Adrenal gland (tissue), 12 donors: ENCODE measurements around the gene TPRG1L. TPM values are rescaled to one million over a fixed set of nuclear protein-coding genes. Genes with fewer than 3 reads are reported as not detected.

Experiments used
- DNase-seq, 7 donors: peaks; one replicate each; pipeline ENCODE4 v3.0.0-alpha.2; 2019 to 2020
- H3K27ac ChIP-seq, 5 donors: fragments of 200-600 bp; sonication (generic) in 4 of 5; 1 replicate in 3 of 5; 2 replicates in 2 of 5; pipeline versions ENCODE4 v1.5.1 to v1.8.0; 2016 to 2020; ENCODE audit warnings: mild to moderate bottlenecking in 1 of 5
- H3K27me3 ChIP-seq: fragments of 200-600 bp; 2 replicates; pipeline ENCODE4 v1.8.0; 2021
- H3K36me3 ChIP-seq, 2 donors: fragments of 200-600 bp; replicated peaks in 1 of 2; 1 replicate in 1 of 2; 2 replicates in 1 of 2; pipeline versions ENCODE4 v1.5.1 to v1.8.0; 2018 to 2022
- H3K4me1 ChIP-seq, 2 donors: fragments of 200-600 bp; replicated peaks in 1 of 2; 1 replicate in 1 of 2; 2 replicates in 1 of 2; pipeline versions ENCODE4 v1.5.1 to v1.8.0; 2018 to 2021
- H3K4me3 ChIP-seq, 4 donors: fragments of 200-600 bp; sonication (generic) in 3 of 4; one replicate each; pipeline ENCODE4 v1.5.1; 2016 to 2018
- H3K9me3 ChIP-seq, 3 donors: fragments of 200-600 bp; sonication (generic) in 1 of 3; replicated peaks in 1 of 3; 1 replicate in 2 of 3; 2 replicates in 1 of 3; pipeline versions ENCODE4 v1.5.1 to v1.8.0; 2016 to 2021
- POLR2A ChIP-seq, 2 donors: fragments of 450-650 bp; IDR thresholded peaks; one replicate each; pipeline ENCODE4 v1.6.1; 2017; ENCODE audit warnings: antibody characterized with exemption in 2 of 2, mild to moderate bottlenecking in 2 of 2, moderate library complexity in 1 of 2
- WGBS, 4 donors: extraction: QIAGEN DNeasy Blood & Tissue Kit in 2 of 4; methylation state at CpG; one replicate each; pipeline versions ENCODE4 v1.1.5 to v1.1.7; 2013 to 2017; 5-methylcytosine and 5-hydroxymethylcytosine counted together
- intact Hi-C, 2 donors: fragments of 100-400 bp; cut with DNase I; formaldehyde crosslinking; loops; one replicate each; pipeline versions ENCODE4 v1.14.1 to v1.15.0; 2022 to 2023
- polyA plus RNA-seq, 3 donors: library from polyadenylated mRNA; stranded (reverse); fragments of 200-250 nt in 2 of 3; fragments of 350-450 nt in 1 of 3; fragmentation: Illumina TruSeq in 1 of 3; extraction: RNeasy Lipid Tissue Mini Kit (QIAGEN cat#74804) in 1 of 3; gene quantifications; one replicate each; pipeline ENCODE4 v1.2.3, GENCODE V29; 2013 to 2014
- total RNA-seq, 9 donors: library from RNA; depleted of rRNA in 4 of 9; stranded (reverse); fragments of >200 nt in 4 of 9; fragments of 120-200 nt in 1 of 9; fragmentation: NEBNext Ultra II Directional in 1 of 9; extraction: Animal tissue kit (Norgen Biotek cat#: 25700) in 1 of 9; gene quantifications; one replicate each; pipeline versions ENCODE4 v1.1.0 to v1.2.4, GENCODE V29; 2013 to 2023
- TF ChIP-seq, protein P1 (sequence below), 6 experiments: fragments of 450-650 bp in 4 of 6; fragments of 200-600 bp in 2 of 6; sonication (generic) in 1 of 6; IDR thresholded peaks; 1 replicate in 5 of 6; 2 replicates in 1 of 6; pipeline versions ENCODE4 v1.5.1 to v1.8.0; 2016 to 2021; ENCODE audit warnings: antibody characterized with exemption in 6 of 6, mild to moderate bottlenecking in 2 of 6, moderate library complexity in 1 of 6
- donor health status: healthy with polysubstance abuse.
- donor health status: Bipolar disorder and iron deficiency.
- donor health status: DM: yes; HTN: yes; CAD: no.
- donor health status: DM: no; HTN: no; CAD: no.
- donor health status: DM: no; HTN: no; CAD: no.
- donor health status: DM: yes; HTN: yes; CAD: no.

The TPRG1L gene
- total and polyA plus RNA-seq, 12 donors: 15.8 to 52.1 (median 41.4) TPM

DNA sequence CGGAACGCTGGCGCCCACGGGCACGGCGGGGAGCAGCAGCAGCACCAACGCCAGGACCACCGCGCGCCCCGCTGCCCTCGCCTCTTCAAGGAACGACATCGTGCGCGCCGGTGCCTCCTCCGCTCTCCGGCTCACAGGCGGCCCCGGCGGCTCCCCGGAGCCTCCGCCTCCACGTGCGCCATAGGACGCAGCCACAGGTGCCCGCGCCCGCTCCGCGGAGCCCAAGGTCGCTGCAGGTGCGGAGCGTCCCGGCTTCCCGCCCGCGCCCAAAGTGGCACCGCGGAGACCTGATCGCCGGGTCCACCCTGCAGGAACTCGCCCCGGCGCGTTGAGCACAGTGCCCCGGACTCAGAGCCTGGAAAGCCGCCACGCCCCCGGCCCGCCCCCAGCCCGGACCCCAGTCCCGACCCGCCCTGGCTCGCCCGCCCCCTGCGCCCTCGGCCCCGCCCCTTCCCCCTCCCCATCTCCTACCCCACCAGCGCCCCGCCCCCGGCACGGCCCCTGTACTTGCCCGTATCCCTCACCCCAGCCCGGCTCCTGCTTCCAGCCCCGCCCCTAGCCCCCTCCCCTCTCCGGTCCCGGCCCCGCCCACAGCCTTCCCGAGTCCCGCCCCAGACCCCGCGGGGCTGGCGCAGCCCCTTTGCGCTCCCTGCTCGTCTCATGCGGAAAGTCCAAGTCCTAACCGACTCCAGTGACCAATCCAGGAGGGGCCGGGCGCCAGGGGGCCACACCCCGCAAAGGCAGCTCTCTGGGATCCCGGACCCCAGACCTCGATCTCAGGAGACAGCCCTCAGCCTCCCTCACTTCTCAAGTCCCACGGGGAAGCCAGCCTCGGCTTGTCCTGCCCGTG, 13.4 kb upstream of the TPRG1L start, which contains the start of gene MEGF6:
MEGF6 (minus strand) TSS at position 339 of the 850 bp plus-strand sequence; CDS start at position 99, 240 bp downstream.
- Histone ChIP-seq H3K27ac (no peak within 1 kb of the TSS), H3K9me3 (no peaks in the 10 kb centered on the region), H3K4me1 (peaks cover 0 to 9% of the 10 kb centered on the region in 2 donors), H3K36me3 (no peaks in the 10 kb centered on the region), H3K27me3 (peaks cover 26% of the 10 kb centered on the region), H3K4me3 (peak within 1 kb of the TSS in 1 of 4 donors; percentile 44)
- DNase-seq: peak in 4 of 7 donors; percentile 39 to 43 (median 40)
- WGBS, 4 donors: 0 to 1% (median 1%) methylated on average over 6 to 87 of the region's 87 CpGs
- no peak for TF ChIP-seq POLR2A (IDR thresholded peaks at IDR 0.05)
- TF ChIP-seq, protein P1, sequence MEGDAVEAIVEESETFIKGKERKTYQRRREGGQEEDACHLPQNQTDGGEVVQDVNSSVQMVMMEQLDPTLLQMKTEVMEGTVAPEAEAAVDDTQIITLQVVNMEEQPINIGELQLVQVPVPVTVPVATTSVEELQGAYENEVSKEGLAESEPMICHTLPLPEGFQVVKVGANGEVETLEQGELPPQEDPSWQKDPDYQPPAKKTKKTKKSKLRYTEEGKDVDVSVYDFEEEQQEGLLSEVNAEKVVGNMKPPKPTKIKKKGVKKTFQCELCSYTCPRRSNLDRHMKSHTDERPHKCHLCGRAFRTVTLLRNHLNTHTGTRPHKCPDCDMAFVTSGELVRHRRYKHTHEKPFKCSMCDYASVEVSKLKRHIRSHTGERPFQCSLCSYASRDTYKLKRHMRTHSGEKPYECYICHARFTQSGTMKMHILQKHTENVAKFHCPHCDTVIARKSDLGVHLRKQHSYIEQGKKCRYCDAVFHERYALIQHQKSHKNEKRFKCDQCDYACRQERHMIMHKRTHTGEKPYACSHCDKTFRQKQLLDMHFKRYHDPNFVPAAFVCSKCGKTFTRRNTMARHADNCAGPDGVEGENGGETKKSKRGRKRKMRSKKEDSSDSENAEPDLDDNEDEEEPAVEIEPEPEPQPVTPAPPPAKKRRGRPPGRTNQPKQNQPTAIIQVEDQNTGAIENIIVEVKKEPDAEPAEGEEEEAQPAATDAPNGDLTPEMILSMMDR (IDR thresholded peaks at IDR 0.05): no peak
- intact Hi-C loops: no loop called here

DNA sequence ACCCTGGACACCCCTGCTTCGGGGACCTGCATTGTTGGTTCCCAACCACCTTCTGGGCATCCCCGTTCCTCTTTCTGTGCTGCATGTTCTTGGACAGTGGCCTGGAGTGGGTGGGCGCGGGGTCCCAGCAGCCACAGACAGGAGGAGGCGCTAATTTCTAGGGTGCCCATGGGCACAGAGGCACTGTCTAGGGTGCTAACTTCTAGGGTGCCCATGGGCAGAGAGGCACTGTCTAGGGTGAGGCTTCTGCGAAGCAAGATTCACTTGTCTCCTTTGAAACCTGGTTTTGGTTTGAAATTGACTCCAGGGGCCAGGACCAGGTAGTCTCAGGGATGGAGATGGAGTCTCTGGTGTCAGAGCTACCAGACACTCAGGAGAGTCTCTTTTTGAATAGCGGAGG, 12.7 kb upstream of the TPRG1L start:
- no peak for TF ChIP-seq POLR2A (IDR thresholded peaks at IDR 0.05)
- TF ChIP-seq, protein P1 (IDR thresholded peaks at IDR 0.05): no peak
- intact Hi-C loops: no loop called here
- Histone ChIP-seq H3K27me3 (peaks cover 22% of the 10 kb centered on the region), H3K9me3 (no peaks in the 10 kb centered on the region), H3K36me3 (no peaks in the 10 kb centered on the region), H3K4me3 (peak overlapping the region in 1 of 4 donors; percentile 44), H3K4me1 (peaks cover 0 to 9% of the 10 kb centered on the region in 2 donors), H3K27ac (no peak overlapping the region)
- WGBS, 4 donors: 64 to 80% (median 71%) methylated on average over 7 of the region's 7 CpGs
- no peak for DNase-seq

DNA sequence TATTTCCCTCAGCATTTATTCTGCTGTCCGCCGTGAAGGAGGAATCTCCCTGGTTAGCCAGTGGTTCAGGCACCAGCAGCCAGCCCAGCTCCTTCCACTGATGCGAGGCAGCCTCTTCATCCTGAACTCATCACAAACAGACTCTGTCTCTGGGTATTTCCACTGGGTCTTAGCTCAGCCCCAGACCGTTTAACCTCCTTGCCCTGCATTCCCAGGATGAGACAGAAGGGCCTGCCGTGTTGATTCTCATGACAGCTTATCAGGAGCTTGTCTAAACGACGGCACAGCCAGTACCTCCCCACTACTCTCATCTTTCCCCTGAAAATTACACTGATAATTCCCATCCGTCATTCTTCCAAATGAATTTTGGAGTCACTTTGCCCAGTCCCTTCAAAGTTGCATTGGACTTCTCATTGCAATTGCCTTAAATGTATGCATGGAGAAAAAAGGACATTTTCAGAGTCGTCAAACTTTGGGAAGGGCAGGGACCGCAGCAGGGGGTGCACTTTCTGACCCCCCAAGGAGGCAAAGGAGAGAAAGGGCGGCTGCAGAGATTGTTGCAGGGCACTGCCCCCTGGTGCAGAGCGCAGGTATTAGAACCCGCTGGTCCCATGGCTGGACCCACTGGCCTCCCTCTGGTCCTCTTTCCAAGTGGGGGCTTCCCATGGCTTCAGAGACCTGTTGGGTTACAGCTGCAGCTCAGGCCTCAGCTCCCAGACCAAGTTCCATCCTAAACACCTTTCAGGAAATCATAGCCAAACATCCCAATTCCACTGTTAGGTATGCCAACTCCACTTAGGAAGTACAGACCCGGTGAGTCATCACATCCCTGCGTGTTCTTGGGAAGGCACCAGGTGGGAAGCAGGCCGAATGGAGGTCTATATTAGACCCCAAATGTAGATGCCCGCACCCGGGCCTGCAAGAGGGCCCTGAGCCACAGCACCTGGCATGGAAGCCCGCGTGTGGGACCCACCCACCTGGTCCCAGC, 9.8 kb upstream of the TPRG1L start:
- H3K9me3 ChIP-seq: no peaks in the 10 kb centered on the region
- WGBS, 4 donors: 51 to 69% (median 60%) methylated on average over 18 to 20 of the region's 20 CpGs

More for the DNA sequence above, 9.8 kb upstream of the TPRG1L start:
- H3K27me3 ChIP-seq: peaks cover 9% of the 10 kb centered on the region
- intact Hi-C loops: loop anchor here in 1 of 2 donors (5.0 kb wide), 1 partner anchor 48 kb away; no protein-coding TSS in a partner anchor
- DNase-seq: no peak
- TF ChIP-seq, protein P1 (IDR thresholded peaks at IDR 0.05): peak in 5 of 6 experiments; percentile 7 to 35 (median 25)
- TF ChIP-seq POLR2A (IDR thresholded peaks at IDR 0.05): no peak
- peaks cover 0 to 11% of the 10 kb centered on the region in 2 donors for H3K4me1 ChIP-seq
- no peak overlapping the region for H3K27ac ChIP-seq
- no peaks in the 10 kb centered on the region for H3K36me3 ChIP-seq
- H3K4me3 ChIP-seq: no peak overlapping the region
